Lower lobe of right lung (tissue), 2 donors: ENCODE results near the gene NDST3. TPM values are rescaled to one million over a fixed set of nuclear protein-coding genes. Genes with fewer than 3 reads are reported as not detected.

ENCODE experiments used
- ATAC-seq, 2 donors: fragments of 200-7000 bp; cut with Tn5 transposase; one replicate each; pipeline ENCODE4 v1.9.1; 2020 to 2022; ENCODE audit warnings: mild to moderate bottlenecking in 2 of 2, moderate library complexity in 2 of 2
- DNase-seq: peaks from one replicate; pipeline ENCODE4 v3.0.0-alpha.2; 2020
- H3K27ac ChIP-seq: fragments of 200-600 bp; one replicate; pipeline ENCODE4 v1.8.0; 2022
- H3K27me3 ChIP-seq: fragments of 200-600 bp; one replicate; pipeline ENCODE4 v1.8.0; 2022; ENCODE audit warnings: low read depth
- H3K36me3 ChIP-seq: fragments of 200-600 bp; one replicate; pipeline ENCODE4 v1.8.0; 2022; ENCODE audit warnings: mild to moderate bottlenecking
- H3K4me1 ChIP-seq: fragments of 200-600 bp; one replicate; pipeline ENCODE4 v1.8.0; 2022
- H3K4me3 ChIP-seq: fragments of 200-600 bp; one replicate; pipeline ENCODE4 v1.8.0; 2022; ENCODE audit warnings: mild to moderate bottlenecking
- H3K9me3 ChIP-seq: fragments of 200-600 bp; one replicate; pipeline ENCODE4 v1.8.0; 2022
- CTCF ChIP-seq: fragments of 200-600 bp; IDR thresholded peaks from one replicate; pipeline ENCODE4 v1.8.0; 2022; ENCODE audit warnings: antibody characterized with exemption, mild to moderate bottlenecking
- intact Hi-C: fragments of 100-400 bp; cut with DNase I; formaldehyde crosslinking; loops from one replicate; pipeline ENCODE4 v1.11.0; 2022
- total RNA-seq: library from RNA; stranded (reverse); fragmentation: NEBNext Ultra II Directional; extraction: Animal tissue kit (Norgen Biotek cat#: 25700); gene quantifications from one replicate; pipeline ENCODE4 v1.2.1, GENCODE V29; 2021
- donor health status: DM: no; HTN: yes; CAD: no; lungs with severe emphysema.

NDST3 gene
- total RNA-seq, 1 donor from 2014 or later = 0.06 TPM

DNA sequence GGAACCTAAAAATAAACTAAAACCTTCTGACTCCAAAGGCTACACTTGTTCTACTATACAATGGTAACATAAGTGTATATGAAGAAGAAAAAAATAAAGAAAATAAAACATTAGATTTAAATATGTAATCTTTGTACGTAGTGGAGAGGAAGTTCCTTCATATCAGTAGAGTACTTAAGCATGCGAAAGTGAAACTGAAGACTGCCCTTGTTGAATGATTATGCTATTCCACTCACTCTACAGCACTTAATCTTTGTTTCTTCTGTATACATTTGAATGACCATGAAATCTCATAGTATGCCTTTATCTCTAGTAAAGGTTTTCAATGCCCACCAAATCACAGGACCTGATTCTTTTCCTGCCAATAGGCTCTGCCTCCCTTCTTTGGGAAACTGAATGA, 78.9 kb downstream of the NDST3 start:
- ATAC-seq = peak in 1 of 2 donors; percentile 42
- Histone ChIP-seq H3K4me3 (no peak overlapping the region), H3K27ac (no peak overlapping the region), H3K9me3 (no peaks in the 10 kb centered on the region), H3K27me3 (no peaks in the 10 kb centered on the region), H3K4me1 (no peaks in the 10 kb centered on the region), H3K36me3 (no peaks in the 10 kb centered on the region)
- no peak for TF ChIP-seq CTCF
- DNase-seq = no peak
- intact Hi-C loops = no loop called here

- no peak for TF ChIP-seq CTCF
- Histone ChIP-seq H3K4me1 (no peaks in the 10 kb centered on the region), H3K27me3 (no peaks in the 10 kb centered on the region), H3K27ac (no peak overlapping the region), H3K4me3 (no peak overlapping the region), H3K9me3 (no peaks in the 10 kb centered on the region), H3K36me3 (no peaks in the 10 kb centered on the region)
- no peak for DNase-seq
- intact Hi-C loops = no loop called here
- ATAC-seq = no peak
Observed at GRCh38 chr4:118114720-118115119, 80.4 kb downstream of the NDST3 start.

DNA sequence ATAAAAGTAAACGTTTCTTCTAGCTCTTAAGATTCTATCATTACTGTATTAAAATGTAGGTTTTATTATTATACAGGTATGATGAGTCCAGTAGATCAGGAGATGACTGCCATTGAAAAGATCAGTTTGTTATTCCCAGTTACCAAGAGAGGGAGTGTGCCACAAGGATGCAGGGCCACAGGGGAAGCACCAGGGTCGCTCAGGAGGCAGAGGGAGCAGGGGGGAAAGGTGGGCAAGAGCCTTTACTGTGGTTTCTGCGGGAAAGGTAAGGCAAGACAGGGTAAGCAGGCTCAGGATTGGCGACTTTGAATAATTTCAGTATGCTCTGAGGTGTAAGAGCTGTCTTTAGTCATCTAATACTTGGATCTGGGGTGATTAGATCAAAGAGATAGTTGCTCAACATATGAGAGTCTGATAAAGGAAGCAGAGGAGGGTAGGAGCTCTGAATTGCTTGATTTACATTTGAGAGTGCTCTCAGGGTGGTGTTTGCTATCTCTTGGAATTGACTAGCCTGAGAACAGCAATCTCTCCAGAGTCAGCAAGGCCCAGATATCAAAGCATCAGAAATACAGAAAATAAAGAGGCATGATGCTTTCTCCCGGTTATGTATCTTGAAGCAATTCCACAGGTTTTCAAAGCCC, 86.0 kb downstream of the NDST3 start:
- DNase-seq (no peak), ATAC-seq (no peak)
- H3K27ac ChIP-seq = no peak overlapping the region
- H3K9me3 ChIP-seq = no peaks in the 10 kb centered on the region
- H3K4me1 ChIP-seq = no peaks in the 10 kb centered on the region
- no peak for TF ChIP-seq CTCF
- intact Hi-C loops = no loop called here
- H3K36me3 ChIP-seq = no peaks in the 10 kb centered on the region
- no peak overlapping the region for H3K4me3 ChIP-seq
- no peaks in the 10 kb centered on the region for H3K27me3 ChIP-seq

- no peaks in the 10 kb centered on the region for H3K4me1 ChIP-seq
- intact Hi-C loops = no loop called here
- DNase-seq (no peak), ATAC-seq (no peak)
- H3K36me3 ChIP-seq = no peaks in the 10 kb centered on the region
- TF ChIP-seq CTCF = no peak
- H3K27ac ChIP-seq = no peak overlapping the region
- H3K4me3 ChIP-seq = no peak overlapping the region
- H3K27me3 ChIP-seq = no peaks in the 10 kb centered on the region
- H3K9me3 ChIP-seq = no peaks in the 10 kb centered on the region
Observed at GRCh38 chr4:118124997-118125396, 90.7 kb downstream of the NDST3 start.

DNA sequence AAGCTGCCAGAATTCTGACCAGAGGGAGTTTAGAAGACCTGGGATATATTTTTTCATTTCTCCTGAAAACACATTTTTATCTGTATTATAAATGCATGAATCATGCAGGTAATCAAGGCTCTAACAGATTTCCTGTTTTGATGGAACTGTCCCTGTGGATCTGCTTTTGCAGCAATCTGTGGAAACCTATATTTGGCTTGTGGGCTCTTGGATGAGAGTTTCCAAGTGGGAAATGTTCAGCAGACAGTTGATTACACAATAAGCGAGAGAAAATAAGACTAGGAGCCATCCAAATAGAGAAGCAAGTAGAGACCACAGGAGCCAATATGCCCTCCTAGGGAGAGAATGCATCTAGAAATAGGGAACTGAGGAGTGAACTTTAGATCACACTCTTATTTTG, 105.0 kb downstream of the NDST3 start:
- TF ChIP-seq CTCF = no peak
- Histone ChIP-seq H3K9me3 (no peaks in the 10 kb centered on the region), H3K27ac (no peak overlapping the region), H3K27me3 (no peaks in the 10 kb centered on the region), H3K4me1 (no peaks in the 10 kb centered on the region), H3K36me3 (no peaks in the 10 kb centered on the region), H3K4me3 (no peak overlapping the region)
- intact Hi-C loops = no loop called here
- ATAC-seq (no peak), DNase-seq (no peak)
